Ovary (tissue), 3 donors: ENCODE results near the gene ARHGEF10L.

Experiments
- EP300 ChIP-seq: sonication (generic); formaldehyde crosslinking; IDR thresholded peaks from one replicate; pipeline ENCODE4 v1.6.1; 2017; ENCODE audit warnings: antibody characterized with exemption
- POLR2A ChIP-seq: fragments of 450-650 bp; IDR thresholded peaks from one replicate; pipeline ENCODE4 v1.6.1; 2017; ENCODE audit warnings: antibody characterized with exemption, mild to moderate bottlenecking, moderate library complexity
- TF ChIP-seq, protein P1 (sequence below), 3 donors: fragments of 450-650 bp in 2 of 3; fragments of 200-600 bp in 1 of 3; IDR thresholded peaks; one replicate each; pipeline versions ENCODE4 v1.5.1 to v1.8.0; 2016 to 2022; ENCODE audit warnings: antibody characterized with exemption in 3 of 3, mild to moderate bottlenecking in 1 of 3
- donor health status: DM: no; HTN: no; CAD: no.

DNA sequence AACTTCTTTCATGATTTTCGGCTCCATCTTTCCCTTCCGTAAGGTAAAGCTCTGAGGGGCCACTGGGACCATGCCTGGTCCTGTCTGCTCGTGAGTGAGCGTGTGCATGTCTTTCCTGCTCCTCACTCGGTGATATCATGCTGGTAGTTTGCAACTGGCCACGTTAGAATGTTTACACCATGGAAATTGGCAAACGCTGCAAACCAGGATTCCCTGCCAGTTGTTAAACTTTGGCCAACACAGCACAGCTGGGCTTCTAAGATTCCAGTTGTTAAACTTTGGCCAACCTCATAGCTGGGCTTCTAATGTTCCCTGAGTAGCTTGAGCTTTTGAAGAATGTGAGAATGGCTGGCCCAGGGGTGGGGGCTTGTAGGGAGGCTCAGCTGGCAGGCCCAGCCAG, 147.6 kb downstream of the ARHGEF10L start:
- TF ChIP-seq, protein P1, sequence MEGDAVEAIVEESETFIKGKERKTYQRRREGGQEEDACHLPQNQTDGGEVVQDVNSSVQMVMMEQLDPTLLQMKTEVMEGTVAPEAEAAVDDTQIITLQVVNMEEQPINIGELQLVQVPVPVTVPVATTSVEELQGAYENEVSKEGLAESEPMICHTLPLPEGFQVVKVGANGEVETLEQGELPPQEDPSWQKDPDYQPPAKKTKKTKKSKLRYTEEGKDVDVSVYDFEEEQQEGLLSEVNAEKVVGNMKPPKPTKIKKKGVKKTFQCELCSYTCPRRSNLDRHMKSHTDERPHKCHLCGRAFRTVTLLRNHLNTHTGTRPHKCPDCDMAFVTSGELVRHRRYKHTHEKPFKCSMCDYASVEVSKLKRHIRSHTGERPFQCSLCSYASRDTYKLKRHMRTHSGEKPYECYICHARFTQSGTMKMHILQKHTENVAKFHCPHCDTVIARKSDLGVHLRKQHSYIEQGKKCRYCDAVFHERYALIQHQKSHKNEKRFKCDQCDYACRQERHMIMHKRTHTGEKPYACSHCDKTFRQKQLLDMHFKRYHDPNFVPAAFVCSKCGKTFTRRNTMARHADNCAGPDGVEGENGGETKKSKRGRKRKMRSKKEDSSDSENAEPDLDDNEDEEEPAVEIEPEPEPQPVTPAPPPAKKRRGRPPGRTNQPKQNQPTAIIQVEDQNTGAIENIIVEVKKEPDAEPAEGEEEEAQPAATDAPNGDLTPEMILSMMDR (IDR thresholded peaks at IDR 0.05), result no peak
- TF ChIP-seq POLR2A, result no peak
- TF ChIP-seq EP300, result no peak
